GM21717 (cell line): ENCODE measurements around the gene DCHS2.
"Not testable (repeated sequence)": the region's sequence is repeated elsewhere in the genome, so short reads cannot be mapped to it uniquely, and the experiment has no call there.

ENCODE experiments used
- ATAC-seq: cut with Tn5 transposase; IDR thresholded peaks from one replicate; pipeline ENCODE4 v1.9.1; 2021; ENCODE audit warnings: mild to moderate bottlenecking, moderate library complexity; ENCODE audit not compliant: unreplicated experiment

Gene DCHS2

GRCh38 chr4:154222875-154223274 lies 268.7 kb downstream of the DCHS2 start:
- ATAC-seq, result no peak

GRCh38 chr4:154218051-154218450 lies 273.5 kb downstream of the DCHS2 start:
- no peak for ATAC-seq

GRCh38 chr4:154217384-154217783 lies 274.2 kb downstream of the DCHS2 start:
- ATAC-seq, result not testable (repeated sequence)

GRCh38 chr4:154211506-154211905 lies 280.1 kb downstream of the DCHS2 start:
- ATAC-seq, result no peak

GRCh38 chr4:154208424-154208823 lies 283.2 kb downstream of the DCHS2 start:
- no peak for ATAC-seq

- ATAC-seq, result no peak
Measured at GRCh38 chr4:154205471-154205870, 286.1 kb downstream of the DCHS2 start.

- no peak for ATAC-seq
Measured at GRCh38 chr4:154194649-154195048, 296.9 kb downstream of the DCHS2 start.

GRCh38 chr4:154192585-154192984 lies 299.0 kb downstream of the DCHS2 start:
- no peak for ATAC-seq

- no peak for ATAC-seq
Measured at GRCh38 chr4:154189346-154189745, 302.3 kb downstream of the DCHS2 start.

GRCh38 chr4:154186888-154187287 lies 304.7 kb downstream of the DCHS2 start:
- no peak for ATAC-seq

GRCh38 chr4:154186035-154186434 lies 305.6 kb downstream of the DCHS2 start:
- ATAC-seq, result no peak

- no peak for ATAC-seq
Measured at GRCh38 chr4:154184238-154184637, 307.4 kb downstream of the DCHS2 start.

GRCh38 chr4:154183264-154183663 lies 308.3 kb downstream of the DCHS2 start:
- ATAC-seq, result no peak
